DMS 273 (cell line): Measurements from ENCODE around the gene FCN1.
A peak's percentile ranks its signal among the peaks of the same experiment; 100 is the strongest.

Experiments
- DNase-seq: peaks from one replicate; lab custom pipeline; 2025; ENCODE audit not compliant: unreplicated experiment; lab: John Stamatoyannopoulos, UW

The FCN1 gene

DNA sequence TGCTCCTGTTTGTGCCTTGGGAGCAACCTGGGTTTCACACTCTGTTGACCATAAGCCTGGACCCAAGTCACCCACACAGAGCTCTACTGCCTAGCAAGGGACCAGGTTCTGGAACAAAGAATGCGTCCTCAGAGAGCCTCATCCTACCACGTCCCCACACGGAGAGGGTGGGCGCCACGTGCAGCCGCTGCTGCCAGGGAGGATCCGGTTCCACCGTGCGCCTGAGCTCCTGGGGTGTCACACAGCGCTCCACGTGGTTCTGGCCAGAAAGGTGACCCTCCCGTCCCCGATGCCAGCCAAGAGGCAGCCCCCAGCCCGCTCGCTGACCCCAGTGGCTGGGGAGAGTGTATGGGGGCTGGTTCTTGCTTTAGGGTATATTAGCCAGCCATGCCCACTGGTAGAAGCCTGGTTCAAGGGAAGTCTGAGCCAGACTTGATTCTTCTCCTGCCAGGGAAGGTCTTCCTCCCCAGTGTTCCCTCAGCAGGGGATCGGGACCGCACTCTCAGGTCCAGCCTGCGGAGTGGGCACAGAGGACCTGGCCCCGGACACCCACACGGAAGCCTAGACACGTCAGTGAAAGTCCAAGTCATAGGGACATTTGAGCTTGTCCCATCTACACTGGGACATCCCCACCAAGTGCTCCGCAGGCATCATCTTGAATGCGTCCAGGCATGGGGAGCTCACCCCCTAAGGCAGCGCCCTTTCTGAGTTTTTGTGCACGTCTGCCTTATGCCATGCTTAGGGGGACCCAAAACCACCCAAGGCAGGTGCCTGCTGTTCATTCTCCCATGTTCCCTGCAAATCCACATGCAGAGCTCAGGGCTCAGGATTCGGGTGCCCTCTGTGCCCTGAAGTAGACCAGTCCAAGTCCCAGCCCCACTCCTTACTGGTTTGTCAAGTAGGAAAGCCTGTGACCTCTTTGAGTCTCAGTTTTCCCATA is 2.4 kb downstream of the FCN1 start:
- DNase-seq = no peak

DNA sequence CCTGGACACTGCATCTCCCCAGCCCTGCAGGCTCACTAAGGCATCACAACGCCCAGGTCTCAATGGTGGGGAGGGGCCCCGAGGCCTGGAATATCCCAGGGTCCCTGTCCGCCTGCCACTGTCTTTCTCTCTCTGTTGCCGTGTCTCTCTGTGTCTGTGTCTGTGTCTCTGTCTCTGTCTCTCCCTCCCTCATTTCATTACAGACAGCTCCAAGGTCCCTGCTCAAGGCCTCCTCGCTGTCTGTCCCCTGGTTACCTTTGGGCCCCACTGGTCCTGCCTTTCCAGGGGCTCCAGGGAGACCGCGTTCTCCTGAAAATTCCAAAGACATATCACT is 3.2 kb downstream of the FCN1 start:
- DNase-seq = no peak

DNA sequence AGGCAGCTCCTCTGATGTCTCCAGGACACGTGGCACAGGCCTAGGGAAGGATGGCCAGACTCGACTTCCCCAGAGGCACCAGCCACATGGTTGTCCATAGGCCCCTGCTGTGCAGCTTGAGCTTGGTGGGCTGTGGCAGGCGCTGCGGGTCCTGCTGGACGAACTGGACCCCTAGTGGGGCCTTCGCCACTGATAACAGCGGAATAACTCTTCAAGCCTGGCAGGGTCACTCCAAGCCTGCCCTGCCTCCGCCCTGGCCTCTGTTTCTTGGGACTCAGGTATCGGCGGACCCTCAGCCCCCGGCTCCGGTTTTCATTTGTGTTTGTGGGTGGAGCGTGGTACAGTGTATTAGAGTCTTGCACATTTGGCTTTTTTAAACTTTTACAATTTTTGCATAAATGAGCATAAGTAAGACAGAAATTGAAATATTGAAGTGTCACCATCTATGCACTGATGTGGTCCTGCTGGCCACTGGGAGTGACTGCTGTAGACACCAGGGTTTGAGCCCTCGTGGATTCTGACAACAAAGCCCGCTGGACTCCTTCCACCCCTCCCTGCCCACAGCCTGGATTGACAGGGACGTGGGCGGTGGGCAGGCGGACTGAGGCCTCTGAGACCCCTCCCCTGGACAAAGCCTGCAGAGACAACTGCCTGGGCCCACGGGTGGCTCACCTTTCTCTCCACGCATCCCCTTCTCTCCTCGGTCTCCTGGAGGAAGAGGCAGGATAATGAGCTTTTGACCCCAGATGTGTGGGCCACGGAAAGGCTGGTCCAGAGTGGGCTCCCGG is 3.8 kb downstream of the FCN1 start:
- DNase-seq = no peak

DNA sequence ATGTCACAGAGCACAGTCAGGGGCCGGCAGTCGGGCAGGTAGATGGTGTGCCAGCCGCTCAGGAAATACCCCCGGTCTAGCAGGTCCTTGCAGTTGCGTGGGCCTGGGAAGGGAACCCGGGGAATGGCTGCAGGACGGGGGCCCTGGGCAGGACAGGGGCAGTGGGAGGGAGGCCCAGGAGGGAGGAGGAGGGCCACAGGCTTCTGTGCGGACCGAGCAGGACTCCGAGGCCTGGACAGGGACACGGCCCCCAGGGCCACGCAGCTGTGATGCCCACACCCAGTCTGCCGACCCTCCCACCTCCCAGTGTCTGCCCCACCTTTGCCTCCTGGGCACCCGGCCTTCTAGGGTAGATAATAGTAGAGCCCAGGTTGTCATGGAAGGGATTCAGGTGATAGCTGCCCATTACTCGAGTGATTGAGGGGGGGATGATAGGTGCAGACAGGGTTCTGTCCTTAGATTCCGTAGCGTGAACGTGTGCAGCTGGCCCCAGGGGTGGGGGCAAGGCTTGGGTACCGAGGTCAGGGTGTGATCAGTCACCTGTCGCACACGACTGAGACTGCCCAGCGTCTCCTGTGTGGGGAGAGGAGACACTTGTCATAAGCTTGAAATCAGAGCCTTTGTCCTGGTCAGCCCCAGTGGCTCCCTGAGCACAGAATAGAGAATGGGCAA is 4.5 kb downstream of the FCN1 start:
- no peak for DNase-seq

DNA sequence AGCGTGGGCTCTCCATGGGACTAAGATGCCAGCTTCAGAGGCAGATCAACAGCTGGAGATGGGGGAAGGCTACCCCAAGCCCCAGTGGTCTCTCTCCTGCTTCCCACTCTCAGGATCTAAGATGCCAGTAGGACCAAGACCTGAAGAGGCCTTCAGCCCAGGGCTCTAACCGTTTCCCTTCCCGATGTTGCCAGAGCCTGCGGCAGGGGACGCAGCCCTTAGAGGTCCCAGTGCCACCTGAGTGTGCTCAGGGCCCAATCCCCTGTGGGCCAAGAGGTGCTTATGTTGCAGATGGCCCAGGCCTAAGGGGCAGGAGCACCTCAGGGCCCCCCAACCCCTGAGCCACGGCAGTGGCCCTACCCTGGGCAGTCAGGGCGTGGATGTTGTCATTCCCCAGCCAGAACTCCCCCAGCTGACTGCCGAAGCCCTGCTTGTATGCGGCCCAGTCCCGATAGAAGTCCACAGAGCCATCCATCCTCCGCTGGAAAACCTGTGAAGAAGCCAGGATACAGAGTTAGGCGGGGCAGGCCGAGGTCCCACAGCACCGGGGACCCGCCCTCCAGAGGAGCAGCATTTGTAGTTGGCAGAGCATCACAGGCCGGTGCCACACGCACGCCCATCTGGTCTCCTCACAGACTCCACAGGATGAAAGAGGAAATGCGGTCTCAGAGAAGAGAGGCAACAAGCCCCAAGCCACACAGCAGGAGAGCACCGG is 5.4 kb downstream of the FCN1 start:
- DNase-seq = peak; percentile 54

DNA sequence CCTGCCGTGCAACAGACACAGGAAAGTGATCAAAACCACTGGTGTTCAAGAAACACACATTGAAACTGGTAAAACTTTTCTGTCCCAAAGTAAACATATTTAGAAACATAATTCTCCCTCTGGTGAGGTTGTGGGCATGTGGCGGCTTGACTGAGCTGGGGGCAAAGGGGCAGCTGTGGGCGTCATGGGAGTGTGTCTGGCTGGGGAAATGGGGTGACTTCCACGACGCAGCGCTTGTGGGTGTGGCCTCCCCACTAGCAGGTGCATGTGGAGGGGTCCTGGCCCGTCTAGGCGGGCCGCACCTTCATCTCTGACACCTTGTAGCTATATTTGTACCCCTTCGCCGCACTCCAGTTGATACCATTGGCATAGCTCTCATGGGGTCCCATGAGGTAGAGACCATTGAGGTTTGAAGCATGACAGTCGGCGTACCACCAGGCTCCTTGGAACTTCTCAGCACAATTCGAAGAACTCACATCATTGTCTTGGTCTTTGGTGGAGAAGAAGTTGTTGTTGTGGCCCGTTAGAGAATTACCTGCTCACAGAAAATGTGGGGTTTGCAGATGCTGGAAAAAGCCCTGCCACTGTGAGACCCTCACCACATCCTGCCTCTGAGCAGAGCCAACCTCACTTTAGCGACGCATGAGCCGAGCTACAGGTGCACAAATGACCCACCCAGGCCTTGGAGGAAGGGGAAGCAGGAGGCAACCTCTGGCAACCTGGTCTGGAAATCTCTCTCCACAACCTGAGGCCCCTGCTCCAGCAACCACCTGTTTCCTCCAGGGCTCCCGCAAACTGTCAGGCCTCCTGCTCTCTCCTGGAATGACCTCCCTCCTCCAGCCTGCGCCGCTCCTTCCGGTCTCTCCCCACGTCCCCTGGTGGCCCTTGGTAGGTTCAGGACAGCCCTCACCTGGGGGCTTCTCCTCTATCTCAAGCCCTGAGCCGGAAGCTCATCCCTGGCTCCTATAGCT is 7.9 kb downstream of the FCN1 start:
- no peak for DNase-seq

DNA sequence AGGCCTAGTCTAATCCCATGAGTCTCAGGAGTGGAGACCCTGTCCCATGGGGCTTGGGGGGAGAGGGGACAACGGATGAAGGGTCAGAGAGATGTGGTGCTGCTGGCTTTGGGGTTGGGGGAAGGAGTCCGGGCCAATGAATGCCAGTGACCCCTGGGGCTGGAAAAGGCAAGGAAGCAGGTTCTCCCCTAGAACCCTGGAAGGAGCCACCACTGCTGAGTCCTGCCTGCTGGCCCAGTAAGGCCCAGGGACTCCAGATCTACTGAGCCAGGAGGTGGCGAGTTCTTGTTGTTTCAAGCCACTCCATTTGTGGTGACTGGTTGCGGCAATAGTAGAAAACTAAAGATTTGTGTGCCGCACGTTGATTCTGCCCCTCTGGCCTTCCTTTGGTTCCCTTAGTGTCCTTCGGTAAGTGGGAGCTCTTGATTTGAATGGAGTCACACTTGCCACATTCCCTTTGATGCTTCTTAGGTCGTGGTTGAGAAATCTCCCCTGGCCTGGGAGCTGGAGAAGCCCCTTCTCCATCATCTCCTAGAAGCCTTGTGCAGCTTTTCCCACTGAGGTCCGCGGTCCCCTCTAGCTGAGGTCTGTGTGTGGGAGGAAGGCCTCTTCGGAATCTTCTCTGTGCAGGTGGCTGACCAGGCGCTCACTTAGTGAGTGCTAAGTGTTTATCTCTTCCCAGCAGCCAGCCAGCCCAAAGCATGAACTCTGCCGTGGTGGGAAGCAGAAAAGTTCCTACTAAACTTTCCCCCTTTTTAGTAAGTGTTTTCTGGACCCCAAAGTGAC is 9.0 kb downstream of the FCN1 start:
- no peak for DNase-seq

DNA sequence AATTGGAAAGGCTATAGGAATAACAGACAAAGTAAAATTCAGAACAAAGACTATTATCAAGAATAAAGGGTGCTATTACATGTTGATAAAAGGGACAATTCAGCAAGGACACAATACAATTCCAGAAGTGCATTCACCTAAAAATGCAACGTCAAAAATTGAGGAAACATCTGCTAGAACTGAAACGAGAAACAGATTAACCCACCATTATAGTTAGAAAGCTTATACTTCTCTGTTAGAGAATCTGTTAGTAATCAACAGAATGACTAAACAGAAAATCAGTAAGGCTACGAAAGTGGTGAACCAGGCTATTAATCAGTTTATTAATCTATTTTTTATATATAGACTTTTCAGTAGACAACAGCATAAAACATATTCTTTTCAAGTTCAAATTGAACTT is 14.8 kb downstream of the FCN1 start:
- DNase-seq = no peak

DNA sequence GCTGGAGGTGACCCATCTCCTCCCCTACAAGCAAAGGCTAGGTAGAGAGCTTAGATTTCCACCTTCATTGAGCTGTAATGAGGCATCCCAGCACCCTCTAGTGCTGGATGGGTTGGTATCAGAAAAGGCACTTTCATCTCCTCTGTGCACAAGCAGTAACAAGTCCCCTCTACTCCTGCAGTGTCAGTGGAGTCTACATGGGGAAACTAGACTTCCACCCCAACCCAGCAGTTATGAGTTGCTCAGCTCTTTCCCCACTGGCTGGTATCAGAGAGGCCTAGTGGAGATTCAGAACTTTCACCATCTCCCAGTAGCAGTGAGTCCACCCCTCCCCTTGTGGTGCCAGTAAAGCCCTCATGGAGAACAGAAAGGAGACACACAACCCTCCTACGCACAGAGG is 17.9 kb downstream of the FCN1 start:
- no peak for DNase-seq

DNA sequence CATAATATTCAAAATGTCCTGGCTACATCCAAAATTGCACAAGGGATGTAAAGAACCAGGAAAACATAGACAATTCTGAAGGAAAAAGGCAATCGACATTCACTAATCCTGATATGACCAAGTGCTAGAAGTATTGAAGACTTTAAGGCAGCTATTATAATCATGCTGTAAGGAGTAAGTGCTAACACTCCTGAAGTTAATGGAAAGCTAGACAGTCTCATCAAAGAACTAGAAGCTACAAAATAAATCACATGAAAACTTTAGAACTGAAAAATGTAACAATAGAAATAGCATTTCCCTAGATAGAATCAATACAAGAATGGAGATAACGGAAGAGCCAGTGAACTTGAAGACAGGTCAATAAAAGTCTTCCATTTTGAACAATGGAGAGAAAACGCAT is 18.5 kb downstream of the FCN1 start:
- DNase-seq = no peak

DNA sequence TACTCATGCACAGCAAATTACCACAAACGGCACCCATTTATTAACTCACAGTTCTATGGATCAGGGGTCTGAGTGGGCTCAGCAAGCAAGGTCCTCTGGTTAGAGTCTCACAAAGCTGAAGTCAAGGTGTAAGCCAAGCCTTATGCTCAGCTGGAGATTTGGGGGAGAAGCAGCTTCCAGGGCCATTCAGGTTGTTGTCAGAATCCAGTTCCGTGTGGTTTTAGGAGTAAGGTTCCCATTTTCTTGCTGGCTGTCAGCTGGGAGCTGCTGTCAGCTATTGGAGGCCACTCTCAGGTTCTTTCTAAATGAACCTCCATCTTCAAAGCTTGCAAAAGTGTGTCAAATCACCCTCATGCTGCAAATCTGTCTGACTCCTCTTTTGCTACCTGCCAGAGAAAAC is 19.4 kb downstream of the FCN1 start:
- DNase-seq = no peak

DNA sequence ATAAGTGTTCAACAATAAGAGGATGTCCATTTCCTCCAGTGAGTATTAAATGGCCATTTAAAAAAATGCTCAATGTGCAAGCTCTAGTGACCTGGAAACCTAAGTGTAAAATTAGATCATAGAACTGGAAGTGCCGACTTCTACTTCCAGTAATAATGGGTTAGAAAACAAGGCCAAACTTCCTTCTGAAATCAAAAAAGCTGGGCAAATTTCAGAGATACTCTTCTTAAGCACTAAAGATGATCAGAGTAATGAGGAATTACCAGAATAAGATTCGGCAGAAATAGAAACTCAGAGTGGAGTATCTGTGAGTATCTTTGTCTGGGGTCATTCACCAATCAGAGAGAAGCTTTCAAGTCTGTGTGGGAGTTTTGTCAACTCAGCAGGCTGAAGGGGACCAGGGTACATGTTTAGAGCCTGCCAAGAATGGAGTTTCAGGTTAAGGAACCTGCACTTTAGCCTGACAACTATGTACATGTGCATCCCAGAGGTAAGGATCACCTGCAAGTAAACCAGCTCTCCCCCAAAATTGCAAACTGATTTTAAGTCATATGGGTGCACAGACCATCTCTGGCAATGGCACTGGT is 20.0 kb downstream of the FCN1 start:
- no peak for DNase-seq

DNA sequence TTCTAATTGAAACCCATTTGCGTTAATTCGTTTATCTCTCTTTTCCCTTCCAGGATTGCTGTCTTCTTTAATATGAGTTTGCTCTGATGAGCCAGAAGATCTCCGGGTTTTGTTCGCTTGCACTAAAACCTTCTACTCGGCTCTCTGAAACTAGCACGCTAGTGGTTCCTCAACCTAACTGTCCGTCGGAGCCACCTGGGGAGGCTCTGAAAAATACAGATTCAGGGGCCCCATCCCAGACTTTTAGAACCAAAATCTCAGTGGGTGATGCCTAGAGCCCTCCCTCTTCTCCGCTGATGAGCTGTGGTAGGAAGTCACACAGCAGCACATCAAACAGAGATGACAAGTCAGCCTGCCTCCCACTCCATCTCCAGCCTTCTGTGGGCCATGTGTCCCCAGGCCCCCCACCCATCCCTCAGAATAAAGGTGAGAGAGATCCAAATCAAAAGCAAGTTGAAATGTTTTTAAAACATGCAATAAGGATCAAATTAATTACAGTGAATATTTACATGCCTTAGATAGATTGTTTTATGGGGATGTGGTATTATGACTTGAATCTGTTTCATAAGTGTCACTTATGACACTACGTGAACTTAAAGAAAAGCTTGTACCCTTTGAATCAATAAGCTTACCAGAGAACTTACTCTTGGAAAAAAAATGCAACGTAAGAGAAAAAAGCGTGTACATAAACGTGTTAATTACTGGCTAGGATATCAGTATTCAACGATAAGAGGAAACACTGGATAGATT is 20.7 kb downstream of the FCN1 start:
- DNase-seq = peak; percentile 81

DNA sequence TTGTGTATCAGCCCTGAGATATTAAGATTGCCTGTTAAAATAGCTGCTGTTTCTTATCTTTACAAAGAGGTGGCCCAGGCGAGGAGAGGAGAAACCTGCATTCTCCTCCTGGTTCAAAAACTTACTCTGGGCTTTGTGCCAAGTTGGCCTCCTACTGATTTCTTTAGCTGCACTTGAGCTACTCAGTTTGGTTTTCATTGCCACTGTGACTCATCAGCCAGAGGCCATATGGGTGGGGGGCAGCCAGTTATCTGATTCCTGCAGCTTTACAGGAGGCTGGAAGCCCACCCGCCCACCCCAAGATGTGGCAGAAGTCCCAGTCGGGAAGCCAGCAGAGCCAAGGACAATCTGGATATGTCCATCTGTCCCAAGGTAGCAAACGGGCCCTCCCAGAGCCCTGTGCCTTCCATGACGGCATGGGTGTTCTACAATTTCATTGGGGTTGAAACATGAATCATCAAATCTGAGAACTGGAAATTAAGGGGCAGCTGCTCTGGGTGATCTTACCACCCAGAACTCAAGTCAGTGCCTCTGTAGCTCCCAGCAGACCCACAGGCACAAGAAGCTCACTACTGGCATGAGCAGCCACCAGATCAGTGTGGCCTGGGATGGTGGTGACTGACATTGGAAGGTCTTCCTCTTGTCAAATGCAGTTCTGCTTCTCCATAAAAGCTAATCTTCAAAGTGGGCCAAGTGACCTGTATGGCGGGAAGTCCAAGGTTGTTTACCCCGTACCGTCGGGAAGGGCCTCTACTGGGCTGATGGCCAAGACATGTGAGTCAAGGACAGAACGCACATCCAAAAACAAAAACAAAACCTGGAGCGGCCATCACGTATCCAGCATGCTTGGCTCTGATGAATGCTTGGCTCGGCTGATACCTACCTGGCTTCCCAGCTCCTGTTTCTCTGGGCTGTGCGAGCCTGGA is 21.5 kb downstream of the FCN1 start:
- peak; percentile 99 for DNase-seq

DNA sequence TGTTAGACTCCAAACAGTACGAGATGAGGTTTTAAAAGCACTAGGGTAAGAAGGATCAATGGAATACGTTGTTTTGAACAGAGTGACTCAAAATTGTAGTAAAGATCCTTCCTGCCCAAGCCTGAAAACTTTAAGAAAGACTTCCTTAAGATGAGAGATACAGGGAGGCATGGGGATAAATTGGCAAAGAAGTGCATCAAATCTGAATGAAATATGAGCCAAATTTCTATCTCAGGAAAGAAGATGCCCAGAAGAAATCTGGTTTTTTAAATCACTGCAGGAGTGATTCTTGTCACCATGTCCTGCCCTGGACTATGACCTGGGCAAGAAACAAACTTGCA is 22.2 kb downstream of the FCN1 start:
- DNase-seq = peak; percentile 67

DNA sequence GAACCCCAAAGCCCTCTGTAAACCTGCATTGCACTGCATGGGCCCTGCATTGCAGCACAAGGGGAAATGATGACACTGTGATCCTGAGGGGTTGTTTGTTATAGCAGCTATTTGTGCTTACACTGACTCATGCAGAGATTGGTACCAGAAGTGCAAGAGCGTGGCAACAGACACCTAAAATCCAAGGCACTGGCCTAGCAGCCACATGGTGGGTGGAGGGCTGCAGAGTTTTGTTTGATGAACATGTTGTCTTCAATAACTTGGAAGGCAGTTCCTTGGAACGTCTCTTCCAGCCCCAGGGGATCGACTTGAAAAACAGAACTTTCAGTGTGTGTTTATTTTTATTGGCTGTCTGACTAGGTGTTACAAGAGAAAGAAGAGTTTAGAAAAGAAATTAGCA is 22.6 kb downstream of the FCN1 start:
- DNase-seq = peak; percentile 53
